NB4 (cell line): ENCODE data around the gene GRIK3.

ENCODE experiments used
- POLR2A ChIP-seq: IDR thresholded peaks from 2 replicates; pipeline ENCODE4 v1.6.1; 2011; ENCODE audit warnings: mild to moderate bottlenecking; ENCODE audit not compliant: insufficient read length; ENCODE audit errors: extremely low read depth
- TF ChIP-seq, protein P1 (sequence below): IDR thresholded peaks from one replicate; pipeline ENCODE4 v1.5.1; 2012; ENCODE audit warnings: low read depth, low read length
- TF ChIP-seq, protein P2 (sequence below): IDR thresholded peaks from 2 replicates; pipeline ENCODE4 v1.6.1; 2011; ENCODE audit warnings: low read depth, low read length

DNA sequence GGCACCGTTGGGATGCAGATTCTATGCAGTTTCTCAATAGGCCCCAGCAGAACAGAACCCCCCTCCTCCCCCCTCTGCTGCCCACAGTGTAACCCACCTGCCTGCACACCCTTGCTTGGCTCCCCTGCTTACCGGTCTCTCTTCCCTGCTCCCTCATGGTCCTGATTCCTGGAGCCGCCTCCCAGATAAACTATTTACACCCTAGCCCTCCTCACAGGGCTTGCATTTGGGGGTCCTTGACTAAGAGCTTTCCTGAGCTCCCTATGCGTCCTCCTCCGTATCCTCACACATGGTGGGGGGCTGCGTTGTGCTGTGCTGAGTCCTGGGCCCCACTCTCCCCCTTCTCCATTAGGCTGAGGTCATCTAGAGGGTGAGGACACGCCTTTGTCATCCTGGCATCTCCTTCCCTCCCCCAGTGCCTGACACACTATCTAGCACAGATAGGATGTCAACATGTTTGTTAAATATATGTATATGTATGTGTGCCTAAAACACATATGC, 121.9 kb downstream of the GRIK3 start:
- no peak for TF ChIP-seq POLR2A
- TF ChIP-seq, protein P1, sequence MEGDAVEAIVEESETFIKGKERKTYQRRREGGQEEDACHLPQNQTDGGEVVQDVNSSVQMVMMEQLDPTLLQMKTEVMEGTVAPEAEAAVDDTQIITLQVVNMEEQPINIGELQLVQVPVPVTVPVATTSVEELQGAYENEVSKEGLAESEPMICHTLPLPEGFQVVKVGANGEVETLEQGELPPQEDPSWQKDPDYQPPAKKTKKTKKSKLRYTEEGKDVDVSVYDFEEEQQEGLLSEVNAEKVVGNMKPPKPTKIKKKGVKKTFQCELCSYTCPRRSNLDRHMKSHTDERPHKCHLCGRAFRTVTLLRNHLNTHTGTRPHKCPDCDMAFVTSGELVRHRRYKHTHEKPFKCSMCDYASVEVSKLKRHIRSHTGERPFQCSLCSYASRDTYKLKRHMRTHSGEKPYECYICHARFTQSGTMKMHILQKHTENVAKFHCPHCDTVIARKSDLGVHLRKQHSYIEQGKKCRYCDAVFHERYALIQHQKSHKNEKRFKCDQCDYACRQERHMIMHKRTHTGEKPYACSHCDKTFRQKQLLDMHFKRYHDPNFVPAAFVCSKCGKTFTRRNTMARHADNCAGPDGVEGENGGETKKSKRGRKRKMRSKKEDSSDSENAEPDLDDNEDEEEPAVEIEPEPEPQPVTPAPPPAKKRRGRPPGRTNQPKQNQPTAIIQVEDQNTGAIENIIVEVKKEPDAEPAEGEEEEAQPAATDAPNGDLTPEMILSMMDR = no peak
- TF ChIP-seq, protein P2, sequence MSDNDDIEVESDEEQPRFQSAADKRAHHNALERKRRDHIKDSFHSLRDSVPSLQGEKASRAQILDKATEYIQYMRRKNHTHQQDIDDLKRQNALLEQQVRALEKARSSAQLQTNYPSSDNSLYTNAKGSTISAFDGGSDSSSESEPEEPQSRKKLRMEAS = no peak
